HG02884 (cell line): ENCODE results near the gene PTPRM.

Experiments
- ATAC-seq: cut with Tn5 transposase; IDR thresholded peaks from one replicate; pipeline ENCODE4 v1.9.1; 2021; ENCODE audit warnings: mild to moderate bottlenecking, moderate library complexity; ENCODE audit not compliant: unreplicated experiment

Gene PTPRM

DNA sequence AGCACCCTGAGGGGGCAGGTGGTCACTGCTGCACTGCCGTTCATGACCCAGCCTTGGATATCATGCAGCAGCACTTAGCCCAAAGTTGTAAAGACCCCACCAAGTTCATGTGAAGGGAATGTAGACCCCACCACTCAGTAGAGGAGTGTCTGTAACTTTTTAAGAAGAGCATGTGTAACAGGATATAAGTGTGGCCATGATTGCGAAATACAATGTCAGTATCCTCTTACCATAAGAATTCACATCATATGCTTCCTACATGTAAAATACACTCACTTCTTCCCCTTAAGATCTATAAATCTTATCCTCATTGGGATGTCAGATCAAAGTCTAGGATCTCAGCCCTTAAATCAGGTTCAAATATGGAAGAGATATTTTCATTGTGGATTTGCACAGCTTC lies 276.9 kb downstream of the PTPRM start:
- no peak for ATAC-seq

DNA sequence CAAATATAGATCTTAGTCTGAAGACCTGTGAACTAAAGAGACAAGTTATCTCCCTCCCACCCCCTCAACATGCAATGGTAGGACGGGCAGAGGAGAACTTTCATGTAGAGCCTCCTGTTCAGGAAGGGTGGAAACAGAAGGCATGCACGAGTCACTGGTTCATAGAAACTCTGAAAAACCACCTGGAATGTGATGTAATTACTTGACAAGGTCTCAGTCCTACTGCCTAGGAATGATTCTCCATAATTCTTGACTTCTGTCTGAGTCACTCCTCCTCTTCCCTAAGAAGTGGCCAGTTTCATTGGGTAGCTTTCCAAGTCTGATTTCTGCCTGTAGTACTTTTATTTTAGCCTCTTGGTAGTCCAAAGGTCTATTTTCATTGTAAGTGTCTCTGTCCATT lies 277.3 kb downstream of the PTPRM start:
- no peak for ATAC-seq

DNA sequence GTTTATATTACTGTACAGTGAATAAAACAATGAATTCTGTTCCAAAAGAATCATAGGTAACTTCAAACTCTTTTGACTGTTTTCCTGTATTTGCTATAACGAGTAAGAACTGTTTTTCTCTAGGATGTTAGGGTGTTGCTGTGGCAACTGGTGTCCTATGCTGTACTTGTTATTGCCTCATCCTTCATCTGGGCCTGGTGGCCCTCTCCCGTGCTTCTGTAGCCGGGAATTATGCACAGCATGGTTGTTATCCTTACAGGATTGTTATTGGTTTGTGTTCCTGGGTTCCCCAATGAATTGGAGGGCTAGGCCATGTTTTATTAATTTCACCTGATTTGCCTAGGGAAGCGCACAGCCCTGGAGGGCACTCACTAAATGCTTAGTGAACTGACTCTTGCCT lies 279.2 kb downstream of the PTPRM start:
- no peak for ATAC-seq

DNA sequence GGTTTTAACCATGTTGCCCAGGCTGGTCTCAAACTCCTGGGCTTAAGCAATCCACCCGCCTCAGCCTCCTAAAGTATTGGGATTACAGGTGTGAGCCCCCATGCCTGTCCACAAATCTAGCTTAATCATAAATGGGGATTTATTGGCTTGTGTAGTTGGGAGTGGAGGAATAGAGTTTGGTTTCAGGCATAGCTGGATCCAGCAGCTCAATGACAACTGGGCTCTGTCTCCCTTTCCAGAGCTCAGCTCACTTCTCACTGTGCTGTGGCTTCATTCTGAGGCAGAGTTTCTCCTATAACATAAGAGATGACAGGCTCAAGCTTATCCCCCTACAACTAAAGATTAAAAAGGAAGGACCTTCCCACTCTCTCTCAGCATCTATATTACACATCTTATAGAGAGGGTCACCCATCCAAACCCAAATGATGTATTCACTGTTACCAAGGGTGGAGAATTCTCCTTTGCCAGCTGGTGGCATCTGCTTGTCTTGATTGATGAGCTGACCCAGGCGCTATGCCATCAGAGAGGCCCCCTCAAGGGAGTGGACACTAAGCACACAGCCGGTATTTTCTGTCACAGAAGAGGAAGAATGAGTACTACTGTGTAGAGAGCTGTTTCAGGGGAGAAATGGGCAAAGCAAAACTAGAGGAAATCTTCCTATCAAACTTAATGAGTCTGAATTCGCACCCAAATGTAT lies 280.4 kb downstream of the PTPRM start:
- no peak for ATAC-seq

DNA sequence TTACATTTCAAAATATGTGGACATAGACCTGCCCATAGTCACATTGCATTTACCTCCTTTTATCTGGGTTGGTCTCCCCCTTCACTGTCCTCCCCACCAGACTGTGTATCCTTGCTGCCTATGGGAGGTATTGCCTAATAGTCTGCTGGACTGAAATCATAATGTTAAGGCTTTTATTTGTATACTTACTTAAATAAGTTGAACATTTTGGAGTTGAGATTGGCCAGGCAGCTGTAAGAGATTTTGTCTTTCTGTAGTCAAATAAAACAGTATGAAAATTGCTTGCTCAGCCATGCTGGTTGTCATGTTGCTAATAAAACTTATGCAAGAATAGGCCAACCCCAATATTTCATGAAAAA lies 280.9 kb downstream of the PTPRM start:
- ATAC-seq: no peak

DNA sequence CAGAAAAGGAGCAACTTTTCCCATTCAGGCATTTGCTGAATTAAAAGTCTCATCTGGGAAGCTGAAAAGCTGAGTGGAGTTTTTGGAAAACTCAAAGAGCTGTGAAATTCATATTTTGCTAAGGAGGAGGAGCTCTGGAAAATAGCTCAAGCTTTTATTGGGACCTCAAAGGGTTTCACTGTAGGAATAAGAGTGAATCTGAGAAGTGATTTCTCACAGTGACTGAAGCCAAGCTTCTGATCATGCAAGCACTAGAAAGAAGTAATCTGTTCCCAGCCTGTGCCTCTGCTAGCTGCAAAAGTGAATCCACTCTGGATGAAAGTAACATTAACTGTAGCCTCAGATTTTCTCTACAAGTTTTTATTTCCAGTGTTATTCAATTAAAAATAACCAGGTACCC lies 283.3 kb downstream of the PTPRM start:
- ATAC-seq: no peak

DNA sequence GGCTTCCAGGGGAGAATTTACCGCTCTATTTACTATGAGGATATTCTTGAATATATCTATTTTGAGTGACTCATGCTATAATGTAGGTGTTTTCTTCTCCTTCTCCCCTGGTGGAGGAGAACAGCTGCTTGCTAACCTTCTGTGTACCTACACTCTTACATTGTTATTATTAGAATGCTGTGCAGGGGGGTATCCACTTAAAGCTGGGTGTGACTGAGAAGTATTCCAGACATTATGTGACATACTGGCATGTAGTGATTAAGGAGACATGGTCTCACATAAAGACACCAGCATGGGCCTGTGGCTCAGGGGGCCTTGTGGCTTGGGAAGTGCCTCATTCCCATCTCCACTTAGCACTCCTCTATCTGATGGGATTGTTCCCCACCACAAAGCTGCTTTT lies 287.9 kb downstream of the PTPRM start:
- no peak for ATAC-seq

DNA sequence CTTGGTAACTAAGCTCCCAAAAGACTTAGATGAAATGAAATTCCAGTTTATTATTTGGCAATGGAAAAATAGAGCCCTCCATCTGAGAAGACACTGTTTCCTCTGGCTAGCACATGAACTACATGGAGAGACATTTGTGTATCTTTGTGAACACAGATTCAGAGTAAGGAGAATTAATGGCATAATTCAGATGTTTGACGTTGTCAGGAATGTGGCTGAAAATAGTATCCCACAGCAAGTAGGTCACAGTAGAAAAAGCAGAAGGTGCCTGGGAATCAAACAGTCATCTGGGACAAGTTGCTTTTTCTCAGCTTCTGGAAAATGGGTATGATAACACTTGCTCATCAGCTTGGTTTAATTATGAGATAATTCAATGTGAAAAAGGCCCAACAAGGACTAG lies 288.6 kb downstream of the PTPRM start:
- no peak for ATAC-seq

DNA sequence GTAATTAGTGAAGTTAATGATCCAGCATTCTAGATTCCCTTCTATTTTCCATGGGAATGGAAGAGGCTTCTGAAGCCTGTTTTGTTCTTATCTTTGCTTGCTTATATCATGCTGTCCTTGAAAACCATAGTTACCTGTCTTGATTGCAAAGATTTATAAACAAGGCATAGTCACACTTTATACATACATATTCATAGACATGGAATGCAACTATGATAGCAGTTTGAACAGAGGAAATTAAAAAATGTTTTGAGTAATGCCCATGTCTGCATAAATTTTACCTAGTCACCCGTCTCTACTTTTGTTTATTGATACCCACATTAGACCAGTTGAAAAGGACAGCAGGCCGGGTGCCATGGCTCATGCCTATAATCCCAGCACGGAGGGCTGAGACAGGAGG lies 289.0 kb downstream of the PTPRM start:
- ATAC-seq: no peak

DNA sequence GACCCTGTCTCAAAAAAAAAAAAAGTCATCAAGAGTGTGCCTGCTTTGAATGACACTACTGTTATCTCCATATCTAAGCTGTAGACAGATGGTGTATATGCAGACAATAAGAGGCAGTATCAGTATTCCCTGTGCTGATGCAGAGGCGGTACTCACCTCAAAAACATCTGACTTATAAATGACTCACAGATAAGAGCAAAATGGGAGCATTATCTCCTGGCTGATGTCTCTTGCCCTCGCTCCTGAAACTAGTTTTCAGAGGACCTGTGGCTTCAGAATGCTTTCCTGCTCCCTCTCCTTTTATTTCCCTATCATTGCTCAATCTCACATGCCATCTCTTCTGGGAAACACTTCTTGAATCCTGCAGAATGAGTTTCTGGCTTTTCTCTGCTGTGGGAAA lies 289.6 kb downstream of the PTPRM start:
- ATAC-seq: no peak

DNA sequence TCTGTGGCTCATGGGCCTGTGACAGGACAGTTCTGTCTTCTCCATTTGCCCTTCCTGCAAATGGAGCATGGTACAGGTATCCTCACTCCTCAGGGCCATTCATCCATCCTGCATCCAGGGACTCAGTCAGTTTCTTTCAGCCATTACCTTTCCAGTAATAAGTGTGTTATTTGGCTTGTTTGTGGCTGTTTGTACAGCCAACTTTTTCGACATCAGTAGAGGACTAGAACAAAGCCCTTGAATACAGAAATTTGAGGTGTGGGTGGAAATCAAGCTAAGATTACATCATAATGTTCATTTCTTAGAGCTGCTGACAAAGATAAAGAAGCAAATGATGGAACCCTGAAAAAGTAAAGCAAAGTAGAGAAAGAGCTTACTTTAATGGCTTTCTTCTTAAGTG lies 290.4 kb downstream of the PTPRM start:
- no peak for ATAC-seq

DNA sequence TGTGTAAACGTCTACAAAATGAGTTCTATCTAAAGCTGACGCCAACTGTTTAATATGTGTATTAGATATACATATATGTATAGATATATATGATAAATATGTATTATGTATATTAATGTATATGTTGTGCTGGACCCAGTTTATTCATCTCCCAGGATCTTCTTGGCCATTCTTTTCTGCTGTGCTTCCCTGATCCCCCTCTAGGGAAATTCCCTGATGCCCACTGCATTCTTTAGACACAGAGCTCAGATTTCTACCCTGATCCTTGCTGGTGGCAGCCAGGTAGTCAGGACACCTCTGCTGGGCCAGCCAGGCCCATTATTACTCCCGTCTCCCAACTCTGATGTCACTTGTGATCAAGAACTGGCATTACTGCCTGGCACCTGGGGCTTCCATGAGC lies 292.0 kb downstream of the PTPRM start:
- ATAC-seq: no peak

DNA sequence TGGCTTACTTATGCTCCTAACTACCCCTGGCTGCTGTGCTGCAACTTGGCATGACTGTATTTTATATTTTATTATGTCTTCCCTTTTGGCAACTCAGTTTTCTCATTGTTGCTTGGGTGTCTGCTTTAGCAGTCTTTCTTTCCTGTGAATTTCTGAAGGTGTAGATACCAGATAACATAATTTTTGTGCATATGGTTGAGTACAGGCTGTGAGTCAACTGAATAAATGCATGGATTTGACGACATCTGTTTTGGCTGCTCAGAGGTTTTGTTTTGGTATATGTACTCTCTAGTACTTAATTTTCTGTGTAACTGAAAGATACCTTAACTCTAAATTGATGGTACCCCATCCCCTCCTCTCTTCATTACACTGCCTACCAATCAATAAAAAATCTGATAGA lies 303.1 kb downstream of the PTPRM start:
- ATAC-seq: no peak

DNA sequence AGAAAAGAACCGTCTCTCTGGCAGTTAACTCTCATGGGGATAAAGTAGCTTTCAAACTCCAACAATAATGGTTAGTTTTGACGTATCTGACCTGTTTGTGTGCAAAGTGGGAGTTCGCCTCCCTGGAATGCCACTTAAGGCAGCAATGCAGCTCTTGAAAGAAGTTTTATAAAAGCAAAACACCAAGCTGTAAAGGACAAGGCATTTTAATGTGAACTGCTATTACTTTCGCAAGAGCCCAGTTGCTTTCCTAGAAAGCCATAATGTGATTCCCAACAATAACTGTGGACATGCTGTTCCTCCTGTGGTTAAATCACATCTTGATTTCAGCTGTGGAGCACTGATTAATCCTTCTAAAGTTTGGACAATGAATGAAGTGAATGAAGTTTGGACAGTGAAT lies 303.7 kb downstream of the PTPRM start:
- no peak for ATAC-seq

DNA sequence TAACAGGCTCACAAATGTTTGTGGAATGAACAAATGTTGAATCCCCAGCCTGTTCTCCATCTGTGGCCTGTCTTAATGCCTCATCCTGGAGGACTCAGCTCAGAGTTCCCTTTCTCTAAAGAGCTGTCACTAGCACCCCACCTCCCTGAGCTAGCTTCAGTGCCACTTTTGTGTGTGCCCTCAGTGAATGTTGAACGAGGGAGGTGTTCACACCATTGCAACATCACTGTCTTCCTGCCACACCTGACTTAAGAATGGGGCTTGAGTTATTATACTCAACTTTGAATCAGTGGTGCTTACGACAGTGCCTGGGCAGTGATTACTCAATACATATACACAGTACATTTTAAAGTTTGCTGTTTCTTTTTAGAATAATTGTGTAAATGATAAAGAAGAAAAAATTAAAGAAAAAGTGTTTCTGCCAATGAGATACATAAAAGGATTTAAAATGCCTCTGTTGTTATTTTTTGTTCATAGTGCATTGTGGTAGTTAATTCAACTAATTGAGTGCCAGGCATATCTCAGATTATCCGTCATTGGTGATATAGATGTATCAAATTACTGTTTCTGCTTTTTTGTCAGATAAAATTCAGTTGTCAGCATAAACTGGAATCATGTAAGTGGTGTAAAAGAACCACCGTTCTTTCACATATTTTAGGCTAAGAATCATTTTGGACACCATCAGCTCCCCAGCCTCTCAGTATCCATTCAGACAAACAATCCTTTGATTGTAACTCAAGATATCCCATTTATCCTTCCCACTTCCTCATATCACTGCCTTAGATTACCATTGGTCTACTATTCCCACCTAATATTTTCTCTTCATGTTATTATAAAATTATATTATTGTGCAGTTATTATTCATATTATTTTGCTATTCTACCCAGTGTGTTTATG lies 304.7 kb downstream of the PTPRM start:
- no peak for ATAC-seq

DNA sequence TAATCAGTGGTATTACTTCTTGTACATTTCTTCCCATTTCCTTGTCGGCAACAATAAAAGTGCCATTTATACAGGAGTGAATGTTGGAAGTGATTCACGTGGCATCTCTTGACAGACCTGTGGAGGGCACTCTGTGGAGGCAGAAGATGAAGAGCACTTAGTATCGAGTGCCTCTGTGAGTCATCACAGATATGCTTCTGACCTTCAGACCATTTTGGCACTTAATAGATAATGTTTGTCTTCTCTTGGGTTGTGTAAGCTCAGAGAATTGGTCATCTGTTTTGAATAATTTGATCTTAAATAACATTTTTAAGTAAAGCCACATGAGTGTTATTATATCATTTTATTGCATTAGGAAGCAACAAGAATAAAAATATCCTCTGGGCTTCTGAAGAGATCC lies 305.5 kb downstream of the PTPRM start:
- ATAC-seq: no peak

DNA sequence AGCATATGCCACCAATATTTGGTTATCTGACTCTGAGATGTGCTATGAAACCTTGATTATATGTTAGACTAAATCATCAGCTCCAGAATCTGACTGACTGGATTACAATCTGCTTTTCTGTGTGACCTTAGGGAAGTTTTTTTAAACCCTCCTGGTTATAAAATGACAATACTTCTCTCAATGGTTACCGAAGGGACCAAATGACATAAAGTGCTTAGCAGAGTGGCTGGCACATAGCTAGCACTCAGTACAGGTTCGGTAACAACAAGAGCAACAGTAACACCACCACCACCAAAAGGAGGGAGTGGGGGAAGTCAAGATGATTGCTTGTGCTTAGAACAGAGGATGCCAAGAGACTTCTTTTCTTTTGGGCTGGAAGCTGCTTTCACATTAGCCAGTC lies 306.2 kb downstream of the PTPRM start:
- no peak for ATAC-seq

DNA sequence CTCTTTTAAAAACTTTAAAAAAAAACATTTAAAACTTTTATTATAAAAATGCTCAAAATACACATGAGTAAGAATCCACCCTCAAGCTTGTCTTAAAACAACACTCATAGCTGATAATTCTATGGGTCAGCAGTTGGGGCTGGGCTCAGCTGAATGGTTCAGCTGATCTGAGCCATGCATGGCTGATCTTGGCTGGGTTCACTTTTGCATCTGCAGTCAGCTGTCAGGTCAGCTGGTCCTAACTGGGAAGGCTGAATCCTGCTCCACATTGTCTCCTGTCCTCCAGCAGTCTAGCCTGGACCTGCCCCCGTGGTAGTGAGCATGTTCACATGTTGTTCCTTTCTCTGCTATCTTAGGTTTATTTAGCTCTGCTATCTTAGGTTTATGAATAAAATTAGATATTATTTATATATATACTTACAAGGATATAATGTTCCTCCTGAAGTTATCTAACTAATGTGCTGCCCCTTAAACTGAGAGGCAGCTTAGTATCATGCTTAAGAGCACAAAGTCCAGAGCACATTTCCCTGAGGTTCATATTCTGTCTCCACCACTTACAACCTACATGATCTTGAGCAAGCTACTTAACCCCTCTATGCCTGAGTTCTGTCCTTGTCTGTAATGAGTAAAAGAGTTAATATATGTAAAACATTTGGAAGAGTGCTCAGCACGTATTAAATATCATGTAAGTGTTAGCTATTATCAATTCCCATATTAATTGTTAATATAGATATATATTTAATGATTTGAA lies 309.4 kb downstream of the PTPRM start:
- no peak for ATAC-seq

DNA sequence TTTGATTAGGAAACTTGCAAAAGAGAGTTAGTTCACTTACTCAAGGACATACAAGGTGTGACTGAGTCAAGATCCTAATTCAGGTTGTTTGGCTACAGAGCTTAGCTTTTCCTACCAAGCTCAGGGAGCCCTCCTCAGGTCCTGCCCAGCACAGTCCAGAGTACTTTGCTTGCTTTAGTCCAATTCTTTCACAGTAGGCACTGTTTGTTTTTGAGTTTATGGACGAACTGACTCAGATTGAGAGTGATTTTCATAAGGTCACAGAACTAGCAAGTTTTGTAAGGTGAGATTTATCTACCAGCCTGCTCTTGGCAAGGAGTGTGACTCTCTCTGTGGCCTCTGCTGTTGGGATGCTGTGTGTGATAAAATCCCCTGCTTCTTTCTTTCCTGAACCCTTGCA lies 310.5 kb downstream of the PTPRM start:
- no peak for ATAC-seq

DNA sequence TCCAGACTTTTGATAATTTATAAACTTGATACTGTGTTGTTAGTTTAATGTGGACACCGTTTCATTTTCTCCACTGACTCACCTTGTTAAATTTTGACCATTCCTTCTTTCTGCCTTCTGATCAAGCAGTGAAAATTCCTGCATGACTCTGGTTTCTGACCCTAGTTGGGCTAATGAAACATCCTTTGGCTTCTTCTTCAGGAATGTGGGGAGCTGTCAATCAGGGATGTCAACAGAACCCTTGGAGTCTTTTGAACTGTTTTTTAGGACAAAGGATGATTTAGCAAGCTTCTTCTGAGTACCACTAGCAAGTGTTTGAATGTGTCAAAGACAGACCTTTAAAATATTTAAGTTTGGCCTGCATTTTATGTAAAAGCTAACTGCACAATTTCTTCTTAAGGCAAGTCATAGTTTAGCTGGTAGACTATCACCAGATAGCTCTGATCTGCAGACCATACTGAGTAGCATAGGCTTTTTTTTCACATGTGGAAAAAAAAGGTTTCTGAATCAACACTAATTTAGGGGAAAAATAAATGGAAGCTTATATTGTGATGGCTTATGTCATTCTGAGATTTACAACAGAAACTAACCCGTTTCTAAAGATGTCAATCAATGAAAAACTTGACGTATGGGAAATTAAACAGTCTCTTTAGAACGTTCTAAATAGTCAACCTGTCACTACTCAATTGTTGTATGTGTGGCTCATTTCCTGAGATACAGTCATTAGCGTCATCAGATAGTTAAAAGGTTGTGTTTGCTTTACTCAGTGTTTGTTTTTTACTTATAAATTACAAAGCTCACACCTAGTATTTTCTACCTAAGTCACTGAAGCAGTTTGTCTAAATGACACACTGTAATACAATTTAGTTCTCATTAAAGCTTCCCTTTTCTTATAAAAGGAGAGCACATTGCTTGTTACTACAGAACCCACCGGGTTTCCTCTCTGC lies 311.4 kb downstream of the PTPRM start:
- ATAC-seq: no peak

DNA sequence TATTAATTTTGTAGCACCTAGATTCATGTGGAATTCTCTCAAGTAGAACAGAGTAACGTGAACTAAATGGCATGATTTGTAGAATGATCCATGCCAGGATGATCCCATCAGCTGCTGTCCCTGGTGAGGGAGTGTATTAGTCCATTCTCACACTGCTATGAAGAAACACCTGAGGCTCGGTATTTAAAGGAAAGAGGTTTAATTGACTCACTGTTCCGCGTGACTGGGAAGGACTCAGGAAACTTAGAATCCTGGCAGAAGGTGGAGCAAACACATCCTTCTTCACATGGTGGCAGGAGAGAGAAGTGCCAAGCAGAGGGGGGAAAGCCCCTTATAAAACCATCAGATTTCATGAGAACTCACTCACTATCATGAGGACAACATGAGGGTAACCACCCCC lies 312.6 kb downstream of the PTPRM start:
- no peak for ATAC-seq
